ENCODE measurements around the gene LRCH1.

LRCH1 gene

DNA sequence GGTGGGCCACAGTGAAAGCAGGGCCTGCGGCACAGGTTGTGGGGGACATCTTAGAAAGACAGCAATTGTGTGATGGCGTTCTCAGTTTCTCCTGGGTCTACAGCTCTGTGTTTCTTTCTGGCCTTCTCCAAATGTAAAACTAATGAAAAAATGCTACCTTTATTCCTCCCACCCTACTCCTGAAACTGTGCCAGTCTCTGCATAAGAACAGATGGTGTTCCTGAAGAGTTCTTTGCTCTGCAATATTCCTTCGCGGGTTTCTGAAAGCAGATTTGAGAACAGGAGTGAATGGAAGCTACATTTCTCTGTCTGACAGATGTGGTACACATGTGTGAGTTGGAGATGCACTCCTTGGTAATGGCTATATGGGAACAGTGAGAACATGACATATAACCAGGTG, 18.0 kb upstream of the LRCH1 start:
- H3K27ac ChIP-seq (replicated peaks) = no peak overlapping the region
- TF ChIP-seq POLR2AphosphoS5 (IDR thresholded peaks at IDR 0.05; ENCODE audit: low read depth) = no peak
- TF ChIP-seq SPI1 (IDR thresholded peaks at IDR 0.05; ENCODE audit: borderline replicate concordance, low read depth) = no peak
- TF ChIP-seq, protein P1, sequence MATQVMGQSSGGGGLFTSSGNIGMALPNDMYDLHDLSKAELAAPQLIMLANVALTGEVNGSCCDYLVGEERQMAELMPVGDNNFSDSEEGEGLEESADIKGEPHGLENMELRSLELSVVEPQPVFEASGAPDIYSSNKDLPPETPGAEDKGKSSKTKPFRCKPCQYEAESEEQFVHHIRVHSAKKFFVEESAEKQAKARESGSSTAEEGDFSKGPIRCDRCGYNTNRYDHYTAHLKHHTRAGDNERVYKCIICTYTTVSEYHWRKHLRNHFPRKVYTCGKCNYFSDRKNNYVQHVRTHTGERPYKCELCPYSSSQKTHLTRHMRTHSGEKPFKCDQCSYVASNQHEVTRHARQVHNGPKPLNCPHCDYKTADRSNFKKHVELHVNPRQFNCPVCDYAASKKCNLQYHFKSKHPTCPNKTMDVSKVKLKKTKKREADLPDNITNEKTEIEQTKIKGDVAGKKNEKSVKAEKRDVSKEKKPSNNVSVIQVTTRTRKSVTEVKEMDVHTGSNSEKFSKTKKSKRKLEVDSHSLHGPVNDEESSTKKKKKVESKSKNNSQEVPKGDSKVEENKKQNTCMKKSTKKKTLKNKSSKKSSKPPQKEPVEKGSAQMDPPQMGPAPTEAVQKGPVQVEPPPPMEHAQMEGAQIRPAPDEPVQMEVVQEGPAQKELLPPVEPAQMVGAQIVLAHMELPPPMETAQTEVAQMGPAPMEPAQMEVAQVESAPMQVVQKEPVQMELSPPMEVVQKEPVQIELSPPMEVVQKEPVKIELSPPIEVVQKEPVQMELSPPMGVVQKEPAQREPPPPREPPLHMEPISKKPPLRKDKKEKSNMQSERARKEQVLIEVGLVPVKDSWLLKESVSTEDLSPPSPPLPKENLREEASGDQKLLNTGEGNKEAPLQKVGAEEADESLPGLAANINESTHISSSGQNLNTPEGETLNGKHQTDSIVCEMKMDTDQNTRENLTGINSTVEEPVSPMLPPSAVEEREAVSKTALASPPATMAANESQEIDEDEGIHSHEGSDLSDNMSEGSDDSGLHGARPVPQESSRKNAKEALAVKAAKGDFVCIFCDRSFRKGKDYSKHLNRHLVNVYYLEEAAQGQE (IDR thresholded peaks at IDR 0.05; ENCODE audit: insufficient replicate concordance, low read depth) = no peak
- no peak for TF ChIP-seq GABPA (IDR thresholded peaks at IDR 0.05; ENCODE audit: low read depth)
- TF ChIP-seq, protein P2, sequence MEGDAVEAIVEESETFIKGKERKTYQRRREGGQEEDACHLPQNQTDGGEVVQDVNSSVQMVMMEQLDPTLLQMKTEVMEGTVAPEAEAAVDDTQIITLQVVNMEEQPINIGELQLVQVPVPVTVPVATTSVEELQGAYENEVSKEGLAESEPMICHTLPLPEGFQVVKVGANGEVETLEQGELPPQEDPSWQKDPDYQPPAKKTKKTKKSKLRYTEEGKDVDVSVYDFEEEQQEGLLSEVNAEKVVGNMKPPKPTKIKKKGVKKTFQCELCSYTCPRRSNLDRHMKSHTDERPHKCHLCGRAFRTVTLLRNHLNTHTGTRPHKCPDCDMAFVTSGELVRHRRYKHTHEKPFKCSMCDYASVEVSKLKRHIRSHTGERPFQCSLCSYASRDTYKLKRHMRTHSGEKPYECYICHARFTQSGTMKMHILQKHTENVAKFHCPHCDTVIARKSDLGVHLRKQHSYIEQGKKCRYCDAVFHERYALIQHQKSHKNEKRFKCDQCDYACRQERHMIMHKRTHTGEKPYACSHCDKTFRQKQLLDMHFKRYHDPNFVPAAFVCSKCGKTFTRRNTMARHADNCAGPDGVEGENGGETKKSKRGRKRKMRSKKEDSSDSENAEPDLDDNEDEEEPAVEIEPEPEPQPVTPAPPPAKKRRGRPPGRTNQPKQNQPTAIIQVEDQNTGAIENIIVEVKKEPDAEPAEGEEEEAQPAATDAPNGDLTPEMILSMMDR (IDR thresholded peaks at IDR 0.05; ENCODE audit: insufficient read depth, low read length) = no peak
- no peak for DNase-seq (ENCODE audit: low read depth in 1 of 2, low spot score in 1 of 2)
- no peaks in the 10 kb centered on the region for H3K27me3 ChIP-seq (ENCODE audit: insufficient read depth, poor library complexity, severe bottlenecking)
- no peak overlapping the region for H3K4me3 ChIP-seq (replicated peaks; ENCODE audit: insufficient read depth, low read length)

DNA sequence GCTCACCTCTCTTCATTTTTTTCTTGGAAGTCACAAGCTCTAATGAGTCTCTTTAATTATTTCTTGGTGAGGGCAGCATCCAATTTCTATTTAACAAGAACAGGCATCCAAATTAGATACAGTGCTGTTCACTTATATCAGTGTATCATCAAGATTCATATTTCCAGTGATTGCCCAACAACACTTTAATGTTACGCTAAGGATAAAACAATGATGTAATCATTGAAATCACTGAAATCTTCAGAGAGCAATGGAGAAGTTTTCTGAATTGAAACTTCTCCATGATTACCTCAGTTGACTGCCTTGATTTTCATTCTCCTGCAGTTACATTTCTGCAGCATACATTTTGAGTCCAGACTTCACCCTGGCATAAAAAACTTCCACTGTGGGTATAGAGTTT, 17.1 kb upstream of the LRCH1 start:
- Histone ChIP-seq H3K27me3 (ENCODE audit: insufficient read depth, poor library complexity, severe bottlenecking) (no peaks in the 10 kb centered on the region), H3K4me3 (replicated peaks; ENCODE audit: insufficient read depth, low read length) (no peak overlapping the region), H3K27ac (replicated peaks) (no peak overlapping the region)
- DNase-seq (ENCODE audit: low read depth in 1 of 2, low spot score in 1 of 2) = no peak
- TF ChIP-seq GABPA (IDR thresholded peaks at IDR 0.05; ENCODE audit: low read depth) (no peak), SPI1 (IDR thresholded peaks at IDR 0.05; ENCODE audit: borderline replicate concordance, low read depth) (no peak), POLR2AphosphoS5 (IDR thresholded peaks at IDR 0.05; ENCODE audit: low read depth) (no peak)
- TF ChIP-seq, protein P1 (IDR thresholded peaks at IDR 0.05; ENCODE audit: insufficient replicate concordance, low read depth) = no peak
- TF ChIP-seq, protein P2 (IDR thresholded peaks at IDR 0.05; ENCODE audit: insufficient read depth, low read length) = no peak

DNA sequence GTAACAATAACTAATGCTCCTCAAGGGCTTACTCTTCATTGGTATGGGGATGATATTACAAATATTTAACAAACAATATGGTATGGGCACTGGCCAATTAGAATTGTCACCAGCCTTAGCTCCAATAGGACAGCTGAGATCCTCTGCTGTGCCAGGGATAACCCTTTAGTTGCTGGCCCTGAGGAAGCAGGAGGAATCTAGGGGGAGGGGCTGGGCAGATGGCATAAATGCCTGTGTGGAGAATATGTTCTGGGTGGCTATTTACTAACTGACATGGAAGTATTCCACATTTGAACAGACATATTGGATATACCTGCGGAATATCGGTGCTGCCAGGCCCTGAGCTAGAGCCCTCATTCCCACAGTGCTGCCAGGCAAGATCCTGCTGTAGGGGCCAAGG, 16.6 kb upstream of the LRCH1 start:
- TF ChIP-seq SPI1 (IDR thresholded peaks at IDR 0.05; ENCODE audit: borderline replicate concordance, low read depth) (no peak), POLR2AphosphoS5 (IDR thresholded peaks at IDR 0.05; ENCODE audit: low read depth) (no peak), GABPA (IDR thresholded peaks at IDR 0.05; ENCODE audit: low read depth) (no peak)
- TF ChIP-seq, protein P2 (IDR thresholded peaks at IDR 0.05; ENCODE audit: insufficient read depth, low read length) = no peak
- TF ChIP-seq, protein P1 (IDR thresholded peaks at IDR 0.05; ENCODE audit: insufficient replicate concordance, low read depth) = no peak
- H3K27ac ChIP-seq (replicated peaks) = no peak overlapping the region
- H3K27me3 ChIP-seq (ENCODE audit: insufficient read depth, poor library complexity, severe bottlenecking) = no peaks in the 10 kb centered on the region
- H3K4me3 ChIP-seq (replicated peaks; ENCODE audit: insufficient read depth, low read length) = no peak overlapping the region
- DNase-seq (ENCODE audit: low read depth in 1 of 2, low spot score in 1 of 2) = no peak

Measured in HL-60 (cell line).